ENCODE data around the gene RASA3.
"Not testable (repeated sequence)": the region's sequence is repeated elsewhere in the genome, so short reads cannot be mapped to it uniquely, and the experiment has no call there.

The RASA3 gene

GRCh38 chr13:114111577-114111976 is 20.8 kb downstream of the RASA3 start:
- no peak for DNase-seq

- DNase-seq = not testable (repeated sequence)
Observed at GRCh38 chr13:114110830-114111189, 21.6 kb downstream of the RASA3 start.

GRCh38 chr13:114110091-114110829 is 22.2 kb downstream of the RASA3 start:
- peak; percentile 79 for DNase-seq

GRCh38 chr13:114109641-114110041 is 22.8 kb downstream of the RASA3 start:
- DNase-seq = no peak

- DNase-seq = no peak
Observed at GRCh38 chr13:114108894-114109293, 23.5 kb downstream of the RASA3 start.

GRCh38 chr13:114108141-114108761 is 24.2 kb downstream of the RASA3 start:
- DNase-seq = no peak

GRCh38 chr13:114107686-114108081 is 24.7 kb downstream of the RASA3 start:
- no peak for DNase-seq

- DNase-seq = no peak
Observed at GRCh38 chr13:114106991-114107685, 25.3 kb downstream of the RASA3 start.

GRCh38 chr13:114106526-114106925 is 25.9 kb downstream of the RASA3 start:
- no peak for DNase-seq

GRCh38 chr13:114105521-114106225 is 26.8 kb downstream of the RASA3 start:
- DNase-seq = no peak

- DNase-seq = no peak
Observed at GRCh38 chr13:114104655-114105520, 27.5 kb downstream of the RASA3 start.

GRCh38 chr13:114103801-114104654 is 28.4 kb downstream of the RASA3 start:
- DNase-seq = no peak

- not testable (repeated sequence) for DNase-seq
Observed at GRCh38 chr13:114103289-114103621, 29.2 kb downstream of the RASA3 start.

- DNase-seq = no peak
Observed at GRCh38 chr13:114102521-114103288, 29.7 kb downstream of the RASA3 start.

- DNase-seq = no peak
Observed at GRCh38 chr13:114102131-114102520, 30.3 kb downstream of the RASA3 start.

GRCh38 chr13:114101358-114102130 is 30.9 kb downstream of the RASA3 start:
- no peak for DNase-seq

GRCh38 chr13:114100446-114101357 is 31.7 kb downstream of the RASA3 start:
- DNase-seq = no peak

GRCh38 chr13:114099918-114100445 is 32.4 kb downstream of the RASA3 start:
- peak; percentile 3 for DNase-seq

- DNase-seq = no peak
Observed at GRCh38 chr13:114099191-114099590, 33.2 kb downstream of the RASA3 start.

Data from activated gamma-delta T cell treated with Interleukin-2 at 50 U/mL for 16 hours (primary cell).